SIG-M5 (cell line): ENCODE data around the gene GCNT1.
"Not testable (repeated sequence)": the region's sequence is repeated elsewhere in the genome, so short reads cannot be mapped to it uniquely, and the experiment has no call there.

Experiments
- DNase-seq: peaks from one replicate; lab custom pipeline; 2025; lab: John Stamatoyannopoulos, UW

The GCNT1 gene

DNA sequence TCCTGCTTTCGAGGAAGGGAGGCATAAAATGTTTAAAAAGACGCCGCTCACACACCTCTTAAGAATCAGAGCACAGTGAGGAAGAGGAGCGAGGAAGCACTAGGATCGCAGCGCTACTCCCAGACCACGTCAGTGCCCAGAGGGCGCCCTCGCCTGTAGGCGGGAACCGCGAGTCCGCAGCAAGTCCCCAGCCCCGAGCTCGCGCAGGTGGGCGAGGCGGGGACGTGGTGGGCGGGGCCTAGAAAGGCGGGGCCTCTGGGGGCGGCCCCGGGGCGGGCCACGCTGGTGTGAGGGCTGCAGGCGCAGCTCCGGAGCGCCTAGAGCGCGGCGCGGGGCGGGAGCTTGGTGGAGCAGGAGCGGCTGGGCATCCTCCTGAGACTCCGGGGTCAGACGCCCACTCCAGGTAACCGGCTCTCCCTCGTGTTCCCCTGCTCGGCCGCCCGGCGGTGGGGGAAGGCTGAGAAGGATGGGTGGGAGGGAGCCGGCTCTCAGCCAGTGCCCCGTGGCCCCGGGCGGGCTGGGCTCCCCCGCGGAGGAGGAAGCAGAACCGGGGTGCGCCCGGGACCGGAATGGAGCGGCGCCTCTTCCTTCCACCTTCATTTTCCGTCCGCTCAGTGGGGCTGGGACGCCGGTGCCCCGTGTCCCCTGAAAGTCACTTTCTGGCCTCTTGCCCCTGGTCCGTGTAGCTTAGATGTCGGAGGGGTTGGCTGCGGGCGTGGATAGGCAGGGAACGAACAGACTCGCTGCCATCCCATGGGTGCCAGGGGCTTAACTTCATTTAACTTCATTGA is at the start of gene GCNT1:
Gene GCNT1 (plus strand): TSS at position 280 of the 791 bp plus-strand sequence. CDS start 43,200 bp downstream, outside the sequence.
- DNase-seq = peak; percentile 11

- DNase-seq = no peak
Observed at GRCh38 chr9:76412638-76413037, 46.3 kb upstream of the GCNT1 start.

GRCh38 chr9:76413658-76414057 is 45.3 kb upstream of the GCNT1 start:
- no peak for DNase-seq

DNA sequence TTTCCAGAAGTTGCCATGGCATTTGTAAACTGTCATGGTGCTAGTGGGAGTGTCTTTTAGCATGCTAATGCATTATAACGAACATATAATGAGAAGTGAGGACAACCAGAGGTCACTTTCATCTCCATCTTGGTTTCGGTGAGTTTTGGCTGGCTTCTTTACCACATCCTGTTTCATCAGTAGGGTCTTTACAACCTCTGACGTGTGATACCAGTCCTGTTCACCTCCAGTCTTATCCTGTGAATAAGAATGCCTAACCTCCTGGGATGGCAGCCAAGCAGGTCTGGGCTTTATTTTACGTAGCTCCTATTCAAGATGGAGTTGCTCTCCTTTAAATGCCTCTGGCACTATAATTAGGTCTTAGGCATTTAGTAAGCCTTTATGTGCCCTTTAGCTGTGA is 44.3 kb upstream of the GCNT1 start:
- DNase-seq = no peak

DNA sequence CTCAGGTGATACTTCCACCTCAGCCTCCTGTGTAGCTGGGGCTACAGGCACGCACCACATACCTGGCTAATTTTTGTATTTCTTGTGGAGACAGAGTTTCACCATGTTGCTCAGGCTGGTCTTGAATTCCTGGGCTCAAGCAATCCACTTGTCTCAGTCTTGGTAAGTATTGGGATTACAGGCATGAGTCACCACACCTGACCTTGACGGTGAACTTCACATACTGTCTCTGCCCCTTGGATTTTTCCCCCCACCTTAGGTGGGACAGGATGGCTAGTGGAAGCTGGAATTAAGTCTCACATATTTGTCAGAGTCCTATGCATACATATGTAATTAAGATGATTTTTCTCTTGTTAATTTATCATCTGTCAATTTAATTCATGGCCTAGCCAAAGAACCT is 43.8 kb upstream of the GCNT1 start:
- no peak for DNase-seq

DNA sequence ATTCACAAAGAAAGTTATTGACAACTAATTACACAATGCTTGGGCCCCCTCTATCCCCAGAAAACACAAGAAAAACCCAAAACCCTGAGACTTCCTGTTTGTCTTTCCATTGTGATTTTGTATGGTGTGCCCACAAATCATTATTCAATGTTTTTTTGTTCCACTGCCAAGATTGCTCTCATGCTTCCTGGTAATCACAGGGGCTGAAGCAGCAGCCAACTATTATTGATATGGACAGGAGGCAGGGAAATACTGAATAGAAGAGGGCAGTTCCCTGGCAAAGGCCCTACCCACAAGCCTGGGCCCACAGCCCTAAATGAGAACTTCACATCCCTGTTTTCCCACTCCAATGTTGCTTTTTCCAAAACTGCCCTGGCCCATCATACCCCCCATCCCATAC is 43.3 kb upstream of the GCNT1 start:
- no peak for DNase-seq

GRCh38 chr9:76417394-76417793 is 41.6 kb upstream of the GCNT1 start:
- no peak for DNase-seq

DNA sequence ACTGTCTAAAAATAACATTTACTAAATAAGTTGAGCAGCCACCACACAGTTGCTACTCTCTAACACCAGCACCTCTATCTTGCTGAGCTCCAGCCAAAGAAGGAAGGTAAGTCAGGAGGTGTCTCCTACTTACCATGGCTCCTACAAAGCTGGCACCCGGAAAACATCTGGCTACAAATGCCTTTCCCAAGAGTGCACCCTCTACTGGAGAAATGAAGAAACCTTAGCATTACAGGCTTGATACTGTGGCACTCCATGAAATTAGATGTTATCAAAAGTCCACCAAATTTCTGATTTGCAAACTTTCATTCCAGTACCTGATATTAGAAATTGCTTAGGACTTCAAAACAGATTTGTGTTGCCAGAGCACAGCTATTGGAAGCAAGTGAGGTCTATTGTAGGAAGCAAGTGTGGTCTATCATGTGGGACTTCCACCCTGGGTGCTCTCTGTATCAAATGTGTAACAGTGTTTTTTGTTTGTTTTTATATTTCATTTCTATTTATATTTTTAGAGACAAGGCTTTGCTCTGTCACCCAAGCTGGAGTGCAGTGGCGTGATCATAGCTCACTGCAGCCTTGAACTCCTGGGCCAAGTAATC is 39.1 kb upstream of the GCNT1 start:
- DNase-seq = no peak

DNA sequence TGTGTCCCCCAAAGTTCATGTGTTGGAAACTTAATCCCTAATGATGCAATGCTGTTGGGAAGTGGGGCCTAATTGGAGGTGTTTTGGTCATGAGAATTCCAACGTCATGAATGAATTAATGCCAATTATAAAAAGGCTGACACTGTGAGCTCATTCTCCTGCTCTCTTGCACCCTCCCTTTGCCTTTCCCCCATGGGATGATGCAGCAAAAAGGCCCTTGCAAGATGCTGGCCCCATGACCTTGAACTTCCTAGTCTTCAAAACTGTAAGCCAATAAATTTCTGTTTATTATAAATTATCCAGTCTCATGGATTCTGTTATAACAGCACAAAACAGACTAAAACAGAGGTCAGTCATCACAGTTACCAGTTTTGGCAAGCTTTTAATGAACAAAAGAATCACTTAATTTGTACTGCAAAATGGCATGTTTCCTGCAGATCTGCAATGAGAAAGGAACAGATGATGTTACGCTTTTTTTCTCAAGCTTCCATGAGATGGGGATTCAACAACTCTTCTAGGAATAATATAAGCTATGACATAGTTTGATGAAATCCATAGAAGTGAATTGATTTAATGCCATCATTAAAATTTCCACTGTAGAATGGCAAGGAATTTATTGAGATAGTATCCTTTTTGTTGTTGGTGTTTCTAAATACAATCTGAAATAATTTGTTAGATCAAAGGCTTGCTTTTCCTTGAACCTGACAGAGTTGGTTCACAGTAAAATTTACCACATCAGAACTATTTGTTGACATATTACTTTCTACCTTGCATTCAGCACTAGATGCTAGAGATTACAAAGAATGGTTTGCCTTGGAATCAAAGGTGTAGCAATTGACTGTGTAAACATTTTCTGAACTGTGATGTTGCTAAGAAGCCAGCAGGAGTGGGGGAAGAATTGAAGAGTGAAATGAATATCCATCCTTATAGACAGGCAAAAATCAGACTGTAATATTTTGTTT is 35.5 kb upstream of the GCNT1 start:
- DNase-seq = no peak

DNA sequence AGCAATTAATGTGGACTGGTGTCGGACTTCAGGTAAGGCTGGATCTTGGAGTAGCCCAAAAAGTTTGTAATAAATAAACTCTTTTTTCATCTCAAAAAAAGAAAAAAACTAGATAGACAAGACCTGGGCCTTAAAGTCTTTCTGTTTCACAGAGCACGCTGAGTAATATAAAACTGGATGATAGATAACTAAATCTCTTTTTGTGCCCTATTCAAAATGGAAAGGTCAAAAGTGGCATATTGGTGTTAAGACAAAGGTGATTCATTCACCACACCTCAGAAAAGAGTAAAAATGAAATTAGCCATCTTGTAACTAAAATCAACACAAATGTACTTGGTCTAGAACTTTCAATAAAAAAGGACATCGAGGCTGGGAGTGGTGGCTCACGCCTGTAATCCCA is 34.5 kb upstream of the GCNT1 start:
- DNase-seq = no peak

- DNase-seq = no peak
Observed at GRCh38 chr9:76425677-76426453, 33.1 kb upstream of the GCNT1 start.

DNA sequence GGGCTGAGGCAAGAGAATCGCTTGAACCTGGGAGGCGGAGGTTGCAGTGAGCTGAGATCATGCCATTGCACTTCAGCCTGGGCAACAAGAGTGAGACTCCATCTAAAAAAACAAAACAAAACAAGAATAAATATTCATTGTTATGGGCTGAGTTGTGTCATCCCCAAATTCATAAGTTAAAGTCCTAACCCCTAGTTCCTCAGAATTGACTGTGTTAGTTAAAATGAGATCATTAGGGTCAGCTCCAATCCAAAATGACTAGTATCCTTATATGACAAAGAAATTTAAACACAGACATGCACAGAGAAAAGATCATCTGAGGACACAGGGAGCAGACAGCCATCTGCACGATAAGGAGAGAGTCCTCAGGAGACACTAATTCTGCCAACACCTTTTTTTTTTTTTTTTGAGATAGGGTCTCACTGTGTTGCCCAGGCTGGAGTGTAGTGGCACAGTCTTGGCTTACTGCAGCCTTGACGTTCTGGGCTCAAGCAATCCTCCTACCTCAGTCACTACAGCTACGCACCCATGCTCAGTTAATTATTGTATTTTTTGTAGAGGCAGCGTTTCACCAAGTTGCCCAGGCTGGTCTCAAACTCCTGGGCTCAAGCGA is 32.1 kb upstream of the GCNT1 start:
- DNase-seq = no peak

DNA sequence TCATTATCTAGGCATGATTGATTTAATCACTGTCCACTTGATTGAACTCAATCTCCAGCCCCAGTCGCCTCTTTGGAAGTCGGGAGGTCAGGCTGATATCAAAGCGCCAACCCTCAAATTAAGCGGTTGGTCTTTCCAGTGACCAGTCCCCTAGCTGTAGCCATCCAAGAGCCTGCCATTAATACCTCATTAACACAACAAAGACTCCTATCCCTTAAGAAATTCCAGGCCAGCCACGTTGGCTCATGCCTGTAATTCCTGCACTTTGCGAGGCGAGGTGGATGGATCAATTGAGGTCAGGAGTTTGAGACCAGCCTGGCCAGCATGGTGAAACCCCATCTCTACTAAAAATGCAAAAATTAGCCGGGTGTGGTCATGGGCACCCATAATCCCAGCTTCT is 27.4 kb upstream of the GCNT1 start:
- no peak for DNase-seq

DNA sequence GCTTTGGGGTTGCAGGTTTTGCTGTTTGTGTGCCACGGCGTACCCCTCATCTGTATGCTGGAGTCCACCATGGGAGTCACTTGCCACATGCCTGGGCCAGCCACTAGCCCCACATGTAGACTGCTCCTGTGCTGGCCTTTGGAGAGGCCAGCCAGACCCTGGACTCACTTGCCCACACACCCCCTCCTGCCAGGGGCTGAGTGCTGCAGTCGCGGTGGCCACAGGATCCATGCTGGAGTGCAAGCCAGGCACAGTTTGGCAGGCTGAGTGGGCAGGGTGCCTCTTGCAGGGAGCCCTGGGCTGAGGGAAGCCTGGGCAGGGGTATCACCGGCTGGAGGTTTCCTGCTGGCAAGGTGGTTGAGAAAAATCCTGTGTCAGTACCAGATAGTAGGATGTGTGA is 25.6 kb upstream of the GCNT1 start:
- no peak for DNase-seq

- no peak for DNase-seq
Observed at GRCh38 chr9:76433836-76434235, 25.1 kb upstream of the GCNT1 start.

DNA sequence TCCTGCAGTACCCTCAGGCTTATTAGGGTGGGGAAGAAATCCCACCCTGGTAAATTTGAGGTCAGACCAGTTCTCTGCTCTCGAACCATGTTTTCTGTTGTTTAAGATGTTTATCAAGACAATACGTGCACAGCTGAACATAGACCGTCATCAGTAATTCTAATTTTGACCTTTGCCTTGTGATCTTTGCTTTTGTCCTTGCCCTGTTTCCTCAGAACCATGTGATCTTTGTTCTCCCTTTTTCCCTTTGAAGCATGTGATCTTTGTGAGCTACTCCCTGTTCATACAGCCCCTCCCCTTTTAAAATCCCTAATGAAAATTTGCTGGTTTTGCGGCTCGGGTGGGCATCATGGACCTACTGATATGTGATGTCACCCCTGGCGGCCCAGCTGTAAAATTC is 24.1 kb upstream of the GCNT1 start:
- DNase-seq = not testable (repeated sequence)

DNA sequence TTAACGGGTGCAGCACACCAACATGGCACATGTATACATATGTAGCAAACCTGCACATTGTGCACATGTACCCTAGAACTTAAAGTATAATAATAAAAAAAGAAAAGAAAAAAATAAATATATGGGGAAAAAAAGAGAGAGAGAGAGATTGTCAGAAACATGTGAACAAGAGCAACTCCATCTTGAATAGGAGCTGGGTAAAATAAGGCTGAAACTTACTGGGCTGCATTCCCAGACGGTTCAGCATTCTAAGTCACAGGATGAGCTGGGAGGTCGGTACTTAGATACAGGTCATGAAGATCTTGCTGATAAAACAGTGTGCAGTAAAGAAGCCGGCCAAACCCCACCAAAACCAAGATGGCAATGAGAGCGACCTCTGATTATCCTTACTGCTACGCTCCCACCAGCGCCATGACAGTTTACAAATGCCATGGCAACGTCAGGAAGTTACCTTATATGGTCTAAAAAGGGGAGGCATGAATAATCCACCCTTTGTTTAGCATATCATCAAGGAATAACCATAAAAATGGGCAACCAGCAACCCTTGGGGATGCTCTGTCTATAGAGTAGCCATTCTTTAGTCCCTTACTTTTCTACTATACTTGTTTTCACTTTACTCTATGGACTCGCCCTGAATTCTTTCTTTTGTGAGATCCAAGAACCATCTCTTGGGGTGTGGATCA is 21.8 kb upstream of the GCNT1 start:
- not testable (repeated sequence) for DNase-seq

- no peak for DNase-seq
Observed at GRCh38 chr9:76438841-76439588, 20.0 kb upstream of the GCNT1 start.

DNA sequence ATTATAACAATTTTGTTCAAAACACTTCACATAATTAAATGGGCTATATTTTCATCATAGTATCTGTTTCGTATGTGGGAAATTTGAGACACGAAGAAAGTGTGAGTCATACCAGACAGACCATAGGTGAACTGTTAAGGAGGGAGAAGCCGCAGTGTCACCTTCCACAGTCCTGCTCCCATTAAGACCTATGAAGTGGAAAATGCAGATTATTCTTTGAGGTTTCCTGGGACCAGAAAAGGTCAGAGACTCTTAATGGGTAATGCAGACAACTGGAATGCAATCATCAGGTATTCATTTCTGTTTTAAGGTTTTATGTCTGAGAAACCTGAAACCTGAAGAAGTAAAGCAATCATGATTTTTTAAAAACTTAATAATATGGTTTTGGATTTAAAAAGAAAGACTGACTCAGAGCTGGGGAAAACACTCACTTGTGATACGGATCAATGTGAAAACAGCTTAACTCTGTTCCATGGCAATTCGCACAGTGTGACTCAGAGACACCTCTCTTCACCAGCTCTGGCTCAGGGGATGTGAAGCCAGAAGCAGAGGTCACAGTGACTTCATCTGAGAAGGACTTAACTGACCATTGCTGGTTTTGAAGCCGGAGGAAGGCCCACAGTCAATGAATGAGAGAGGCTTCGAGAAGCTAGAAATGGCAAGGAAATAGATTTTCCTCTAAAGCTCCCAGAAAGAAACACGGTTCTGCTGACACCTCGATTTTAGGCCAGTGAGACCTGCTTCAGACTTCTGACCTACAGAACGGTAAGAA is 17.2 kb upstream of the GCNT1 start:
- no peak for DNase-seq
